Panc1 (cell line): ENCODE data around the gene NFU1.

Experiments
- CTCF ChIP-seq: fragments of 450-650 bp; IDR thresholded peaks from 2 replicates; pipeline ENCODE4 v1.5.1; 2017; ENCODE audit warnings: mild to moderate bottlenecking
- POLR2AphosphoS5 ChIP-seq: IDR thresholded peaks from 2 replicates; pipeline ENCODE4 v1.6.1; 2012; ENCODE audit warnings: mild to moderate bottlenecking, low read depth, low read length, moderate library complexity
- REST ChIP-seq, 2 experiments: IDR thresholded peaks; 2 replicates each; pipeline ENCODE4 v1.6.1; 2011 to 2012; ENCODE audit warnings: low read depth in 2 of 2, control low read depth in 1 of 2, low read length in 1 of 2, mild to moderate bottlenecking in 1 of 2, moderate library complexity in 1 of 2; ENCODE audit not compliant: insufficient read depth in 1 of 2

- no peak for TF ChIP-seq CTCF
- TF ChIP-seq POLR2AphosphoS5, result no peak
- TF ChIP-seq REST (IDR thresholded peaks at IDR 0.05; ENCODE audit: insufficient read depth in 1 of 2, low read depth in 2 of 2, low read length in 1 of 2), result no peak
Measured at GRCh38 chr2:69358914-69359313, 78.3 kb downstream of the NFU1 start.
